HG03442 (cell line): ENCODE measurements around the gene PLEKHD1.

Experiments
- ATAC-seq: cut with Tn5 transposase; IDR thresholded peaks from one replicate; pipeline ENCODE4 v1.9.1; 2021; ENCODE audit warnings: mild to moderate bottlenecking, moderate library complexity; ENCODE audit not compliant: unreplicated experiment

Gene PLEKHD1

DNA sequence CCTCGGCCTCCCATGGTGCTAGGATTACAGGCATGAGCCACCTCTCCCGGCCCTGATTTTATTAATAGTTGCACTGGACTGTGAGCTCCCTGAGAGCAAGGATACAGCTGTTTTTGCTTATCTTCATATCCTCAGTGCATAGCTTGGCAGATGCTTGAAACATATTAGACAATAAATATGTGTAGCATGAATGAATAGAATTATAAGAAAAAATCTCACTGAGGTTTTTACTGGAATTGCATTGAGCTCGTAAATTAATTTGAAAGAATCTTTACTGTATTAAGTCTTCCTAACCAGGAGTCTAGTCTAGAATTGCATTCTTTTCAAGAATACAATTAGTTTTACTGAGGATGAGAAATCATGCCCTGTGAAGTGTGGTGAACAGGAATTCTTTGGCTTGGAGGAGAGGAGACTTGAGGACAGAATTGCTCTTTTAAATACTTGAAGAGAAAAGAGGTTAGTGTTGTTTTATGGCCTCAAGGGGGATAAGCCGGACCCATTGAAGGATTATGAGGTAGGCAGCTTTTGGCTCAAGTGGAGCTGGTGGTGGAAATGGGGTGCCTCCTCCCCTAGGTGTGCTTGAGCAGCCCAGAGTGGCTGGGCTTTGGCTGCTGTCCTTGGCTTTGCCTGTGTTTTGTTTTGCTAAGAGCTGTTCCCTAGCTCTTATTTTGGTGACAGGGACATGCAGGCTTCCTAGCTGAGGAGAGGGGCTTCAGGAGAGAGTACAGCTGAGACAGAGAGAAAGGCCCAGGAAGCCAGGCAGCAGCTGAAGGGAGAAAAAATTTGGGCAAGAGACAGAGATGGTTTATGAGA is 34.0 kb downstream of the PLEKHD1 start:
- ATAC-seq, result no peak

DNA sequence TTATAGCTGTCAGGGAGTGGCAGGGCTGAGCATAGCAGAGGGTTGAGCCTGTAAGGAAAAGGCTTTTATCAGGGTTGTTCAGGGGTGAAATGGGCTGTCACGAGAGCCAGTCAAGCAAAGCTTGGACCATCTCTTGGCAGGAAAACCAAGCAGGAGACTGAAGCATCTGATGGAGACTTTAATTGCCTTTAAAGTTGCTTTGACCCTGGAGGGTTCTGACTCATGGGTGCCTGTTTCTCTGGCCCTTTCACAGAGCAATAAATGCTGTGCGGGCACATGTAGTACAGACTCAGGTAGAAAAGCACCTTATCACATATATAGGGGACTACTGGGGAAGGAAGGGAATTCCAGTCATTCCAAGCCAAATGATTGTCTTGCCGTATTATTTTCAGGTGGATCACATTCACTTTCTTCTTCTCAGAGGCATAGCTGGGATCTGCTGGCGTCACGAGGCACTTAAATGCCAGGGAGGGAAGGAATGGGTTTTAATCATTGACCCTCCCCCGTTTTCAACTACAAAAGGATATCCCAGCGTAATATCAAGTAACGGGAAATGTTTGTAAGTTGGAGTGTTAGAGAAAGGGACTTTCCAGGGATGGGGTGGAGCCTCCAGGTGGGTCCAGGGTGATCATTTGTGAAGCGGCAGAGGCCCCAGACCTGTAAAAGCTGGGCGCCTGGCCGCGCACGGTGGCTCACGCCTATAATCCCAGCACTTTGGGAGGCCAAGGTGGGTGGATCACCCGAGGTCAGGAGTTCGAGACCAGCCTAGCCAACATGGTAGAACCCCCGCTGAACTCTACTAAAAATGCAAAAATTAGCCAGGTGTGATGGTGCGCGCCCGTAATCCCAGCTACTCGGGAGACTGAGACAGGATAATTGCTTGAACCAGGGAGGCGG is 34.9 kb downstream of the PLEKHD1 start:
- no peak for ATAC-seq

DNA sequence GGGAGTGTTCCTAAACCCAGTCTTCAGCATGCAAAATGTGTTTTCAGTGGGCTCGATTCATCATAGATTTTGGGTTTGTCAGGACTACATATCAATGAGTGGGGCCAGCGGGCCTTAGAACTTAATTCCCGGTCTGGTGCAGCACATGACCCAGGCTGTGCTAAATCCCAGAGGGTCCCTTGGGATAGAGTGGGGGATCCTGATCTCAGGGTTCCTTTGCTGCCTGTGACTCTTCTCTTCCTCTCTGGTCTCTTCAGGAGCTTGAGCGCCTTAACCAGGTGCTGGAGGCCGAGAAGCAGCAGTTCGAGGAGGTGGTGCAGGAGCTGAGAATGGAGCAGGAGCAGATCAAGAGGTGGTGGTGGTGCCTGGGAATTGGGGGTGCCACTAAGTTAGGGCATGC is 37.5 kb downstream of the PLEKHD1 start:
- no peak for ATAC-seq

DNA sequence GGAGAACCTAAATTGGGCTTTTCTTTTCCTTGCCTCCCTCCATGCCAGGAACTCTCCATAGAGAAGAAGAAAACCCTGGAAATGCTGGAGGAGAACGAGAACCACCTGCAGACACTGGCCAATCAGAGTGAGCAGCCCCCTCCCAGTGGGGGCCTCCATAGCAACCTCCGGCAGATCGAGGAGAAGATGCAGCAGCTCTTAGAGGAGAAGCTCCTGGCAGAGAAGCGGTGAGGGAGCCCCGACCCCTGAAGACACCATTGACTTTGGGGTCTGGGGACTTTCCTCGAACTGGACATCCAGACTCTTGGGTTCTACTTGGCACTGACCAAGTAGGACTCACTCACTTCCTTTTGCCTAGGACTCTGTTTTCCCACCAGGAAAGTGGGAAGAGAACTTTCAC is 41.4 kb downstream of the PLEKHD1 start:
- no peak for ATAC-seq

DNA sequence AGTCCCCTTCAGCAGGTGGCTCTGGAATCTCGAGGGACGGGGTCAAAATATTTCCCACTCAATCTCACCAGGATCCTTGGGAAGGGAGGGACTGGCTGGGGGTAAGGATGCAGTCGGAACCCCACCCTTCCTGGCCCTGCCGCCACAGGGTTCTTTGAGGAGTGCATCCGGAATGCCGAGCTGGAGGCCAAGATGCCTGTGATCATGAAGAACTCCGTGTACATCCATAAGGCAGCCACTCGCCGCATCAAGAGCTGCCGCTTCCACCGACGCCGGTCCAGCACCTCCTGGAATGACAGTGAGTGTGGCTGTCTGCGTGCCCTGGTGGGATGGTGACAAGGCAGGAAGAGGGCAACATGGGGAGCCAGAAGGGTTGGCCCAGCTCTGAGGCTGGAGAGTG is 43.1 kb downstream of the PLEKHD1 start:
- ATAC-seq, result no peak

DNA sequence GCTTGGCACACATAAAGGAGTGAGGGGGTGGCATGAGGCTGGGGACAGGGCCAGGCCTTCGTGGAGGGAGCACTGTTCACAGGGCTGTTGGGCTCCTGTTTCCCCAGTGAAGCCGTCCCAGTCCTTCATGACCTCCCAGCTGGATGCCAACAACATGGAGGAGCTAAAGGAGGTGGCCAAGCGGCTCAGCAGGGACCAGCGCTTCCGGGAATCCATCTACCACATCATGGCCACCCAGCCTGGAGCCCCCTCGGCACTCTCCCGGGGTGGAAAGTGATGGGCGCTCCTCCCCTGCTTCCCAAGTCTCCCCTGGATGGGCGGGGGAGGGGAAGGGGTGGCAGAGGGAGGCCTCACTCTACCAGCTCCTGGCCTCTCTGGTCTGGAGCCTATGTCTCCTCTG is 43.6 kb downstream of the PLEKHD1 start:
- ATAC-seq, result no peak

DNA sequence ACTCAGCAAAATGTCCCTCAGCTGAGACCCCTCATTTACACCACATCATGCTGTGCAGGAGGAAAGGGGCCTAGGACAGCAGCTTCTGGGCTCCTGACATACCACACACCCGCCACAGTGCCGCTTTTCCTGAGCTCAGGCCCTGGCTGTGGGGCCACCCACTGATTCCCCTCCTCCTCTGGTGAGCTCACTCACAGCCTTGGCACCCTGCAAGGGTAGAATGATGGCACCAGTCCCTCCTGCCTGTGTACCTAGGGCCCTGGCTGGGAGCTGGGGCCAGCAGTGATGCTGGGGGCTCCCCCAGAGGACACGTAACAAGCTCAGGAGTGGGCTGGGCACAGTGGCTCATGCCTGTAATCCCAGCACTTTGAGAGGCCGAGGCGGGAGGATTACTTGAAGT is 44.4 kb downstream of the PLEKHD1 start:
- ATAC-seq, result no peak

DNA sequence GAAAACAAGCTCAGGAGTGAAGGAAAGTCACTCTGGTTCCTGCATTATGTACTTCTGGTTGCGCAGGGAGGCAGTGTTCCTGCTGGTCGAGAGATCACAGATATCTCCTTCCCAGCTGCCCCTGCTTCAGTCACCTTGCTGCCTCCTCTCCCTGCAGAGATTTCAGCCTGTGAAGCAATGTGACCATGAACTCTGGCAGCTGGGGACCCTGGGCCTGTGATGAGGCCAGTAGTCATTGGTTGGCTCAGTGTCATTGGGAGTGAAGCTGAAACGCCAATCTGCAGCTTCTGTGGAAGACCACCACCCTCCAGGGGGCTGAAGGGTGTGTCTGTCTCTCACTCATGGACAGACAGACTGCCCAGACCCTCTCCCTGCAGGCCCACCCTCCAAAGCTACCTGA is 45.0 kb downstream of the PLEKHD1 start:
- no peak for ATAC-seq

DNA sequence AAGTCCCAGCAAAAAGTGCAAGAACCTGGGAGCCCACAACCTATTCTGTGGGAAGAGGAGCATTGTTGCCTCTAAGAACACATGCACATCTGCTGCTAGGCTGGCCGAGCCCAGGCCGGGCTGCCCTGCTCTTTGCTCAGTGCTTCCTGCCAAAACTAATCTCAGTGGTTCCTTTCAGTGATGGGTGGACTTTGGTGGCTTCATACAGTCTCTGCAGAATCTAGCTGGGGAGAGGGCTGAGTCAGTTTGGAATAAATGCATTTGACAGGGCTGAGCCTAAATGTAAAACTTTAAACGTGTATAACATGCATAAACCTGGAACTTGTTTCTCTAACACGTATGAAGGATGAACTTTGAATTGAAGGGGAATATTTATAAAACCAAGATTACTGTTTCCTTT is 45.6 kb downstream of the PLEKHD1 start:
- no peak for ATAC-seq

DNA sequence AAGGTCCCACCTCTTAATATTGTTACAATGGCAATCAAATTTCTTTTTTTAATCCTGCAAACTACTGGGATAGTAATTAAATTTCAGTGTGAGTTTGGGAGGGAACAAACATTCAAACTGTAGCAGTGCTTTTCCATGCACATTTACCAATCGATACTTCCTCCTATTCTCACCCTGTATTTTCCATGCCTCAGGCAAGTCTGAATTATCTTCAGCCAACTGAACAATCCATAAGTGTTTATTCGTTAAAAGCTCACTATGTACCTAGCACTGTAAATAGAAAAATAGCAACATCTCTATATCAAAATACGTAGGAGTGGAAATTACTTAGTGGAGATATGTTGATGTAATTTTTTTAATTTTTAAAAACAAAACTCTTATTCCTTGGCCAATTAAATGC is 46.6 kb downstream of the PLEKHD1 start:
- no peak for ATAC-seq

DNA sequence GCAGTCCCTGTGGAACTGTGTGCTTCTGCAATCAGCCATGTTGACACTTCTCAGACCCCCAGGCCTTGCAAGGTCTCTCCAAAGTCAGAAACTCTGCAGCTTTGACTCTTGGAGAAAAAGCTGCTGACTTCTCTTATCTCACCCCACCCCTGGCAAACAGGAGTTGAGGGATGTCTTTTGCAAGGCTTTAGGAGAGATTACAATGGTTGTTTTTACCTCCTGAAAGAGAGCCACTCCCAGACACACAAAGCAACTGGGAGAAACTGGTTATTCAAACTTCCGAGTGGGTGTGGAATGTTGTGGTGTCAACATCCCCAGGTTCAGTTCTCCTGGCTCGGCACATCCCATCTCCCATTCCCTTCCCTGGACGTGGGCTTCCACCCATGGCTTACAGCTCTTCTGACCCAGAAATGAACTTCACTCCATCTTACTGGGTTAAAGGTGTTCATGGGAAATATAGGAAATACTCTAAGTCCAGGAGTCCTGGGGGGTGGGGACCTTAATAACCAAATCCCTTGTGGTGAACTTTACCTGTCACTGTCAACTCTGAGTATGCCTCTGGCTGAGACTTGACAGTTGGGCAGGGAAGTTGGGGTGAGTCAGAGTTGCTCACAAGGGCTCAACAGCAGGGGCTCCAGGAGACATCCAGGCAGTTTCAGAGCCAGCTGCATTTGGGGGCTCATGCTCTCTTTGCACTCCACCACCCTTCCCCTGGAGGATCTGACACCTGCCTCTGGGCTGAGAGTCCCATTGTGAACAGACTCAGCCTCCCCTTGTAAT is 48.2 kb downstream of the PLEKHD1 start:
- ATAC-seq, result no peak

DNA sequence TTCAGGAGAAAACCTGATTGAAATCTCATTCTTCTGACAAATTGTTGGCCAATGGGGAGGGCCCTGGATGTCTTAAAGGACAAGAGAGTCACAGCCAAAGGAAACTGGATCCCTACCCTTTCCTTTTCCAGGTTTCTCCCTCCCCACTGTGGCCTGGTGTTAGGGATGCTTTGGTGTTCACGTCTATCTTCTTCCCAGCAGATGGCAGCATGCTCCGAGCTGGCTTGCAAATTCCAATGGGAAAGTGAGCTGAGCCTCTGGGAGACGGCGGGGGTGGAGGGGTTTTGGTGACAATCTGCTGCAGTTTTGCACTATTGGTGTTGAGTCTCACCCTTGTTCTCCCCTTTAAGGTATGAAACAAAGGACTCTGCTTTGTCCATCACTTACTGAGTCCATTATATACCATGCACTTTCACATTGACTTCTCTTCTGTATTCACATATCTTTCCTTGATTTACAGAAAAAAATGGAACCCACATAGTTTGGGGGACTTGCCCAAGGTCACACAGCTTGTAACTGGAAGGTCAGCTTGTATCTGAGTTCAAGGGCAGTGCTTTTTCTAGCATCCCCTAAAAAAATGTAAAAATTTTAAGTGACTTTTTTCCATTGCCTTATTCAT is 50.8 kb downstream of the PLEKHD1 start:
- ATAC-seq, result no peak

DNA sequence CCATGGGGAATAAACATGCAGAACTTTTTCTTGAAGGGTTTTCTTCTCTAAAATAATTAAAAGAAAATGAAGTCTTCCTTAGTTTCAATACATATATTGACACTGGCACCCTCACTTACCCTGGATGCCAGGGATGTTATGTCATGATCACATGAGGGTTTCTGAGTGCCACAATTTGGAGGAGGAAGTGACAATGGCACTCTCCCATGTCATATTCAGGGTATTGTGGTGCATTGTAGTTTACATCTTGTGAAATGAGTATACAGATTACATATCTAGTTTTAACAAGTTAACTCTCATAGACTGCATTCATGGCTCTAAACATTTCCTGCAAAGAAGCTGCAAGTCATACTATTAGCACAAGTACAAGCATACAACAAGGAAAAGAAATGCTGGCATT is 52.4 kb downstream of the PLEKHD1 start:
- no peak for ATAC-seq

DNA sequence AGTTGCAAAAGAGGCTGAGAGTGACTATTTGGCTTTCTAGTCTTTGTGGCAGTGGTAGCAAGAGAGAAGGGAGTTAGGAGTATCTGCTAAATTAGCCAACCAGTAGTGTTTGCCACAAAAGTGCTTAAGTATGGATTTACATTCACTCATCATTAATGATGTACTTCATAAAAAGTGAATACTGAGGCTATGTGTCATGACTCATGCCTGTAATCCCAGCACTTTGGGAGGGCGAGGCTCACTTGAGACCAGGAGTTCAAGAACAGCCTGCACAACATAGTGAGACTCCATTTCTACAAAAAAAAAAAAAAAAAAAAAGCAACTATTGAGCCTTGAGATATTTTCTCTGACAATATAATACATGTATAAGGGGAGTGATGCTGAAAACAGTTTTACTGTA is 53.4 kb downstream of the PLEKHD1 start:
- ATAC-seq, result no peak

DNA sequence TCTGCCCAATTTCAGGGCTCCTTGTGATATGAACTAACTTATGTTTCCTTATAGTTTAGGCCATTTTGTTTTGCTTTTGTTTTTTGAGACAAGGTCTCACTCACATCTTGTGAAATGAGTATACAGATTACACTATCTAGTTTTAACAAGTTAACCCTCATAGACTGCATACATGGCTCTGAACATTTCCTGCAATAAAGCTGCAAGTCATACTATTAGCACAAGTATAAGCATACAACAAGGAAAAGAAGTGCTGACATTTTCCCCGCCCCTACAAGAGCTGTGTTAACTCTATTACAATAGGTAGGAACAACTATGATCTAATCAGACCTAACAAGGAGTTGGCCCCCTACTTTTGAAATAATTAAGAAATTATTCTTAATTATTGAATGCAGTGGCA is 54.2 kb downstream of the PLEKHD1 start:
- ATAC-seq, result no peak

DNA sequence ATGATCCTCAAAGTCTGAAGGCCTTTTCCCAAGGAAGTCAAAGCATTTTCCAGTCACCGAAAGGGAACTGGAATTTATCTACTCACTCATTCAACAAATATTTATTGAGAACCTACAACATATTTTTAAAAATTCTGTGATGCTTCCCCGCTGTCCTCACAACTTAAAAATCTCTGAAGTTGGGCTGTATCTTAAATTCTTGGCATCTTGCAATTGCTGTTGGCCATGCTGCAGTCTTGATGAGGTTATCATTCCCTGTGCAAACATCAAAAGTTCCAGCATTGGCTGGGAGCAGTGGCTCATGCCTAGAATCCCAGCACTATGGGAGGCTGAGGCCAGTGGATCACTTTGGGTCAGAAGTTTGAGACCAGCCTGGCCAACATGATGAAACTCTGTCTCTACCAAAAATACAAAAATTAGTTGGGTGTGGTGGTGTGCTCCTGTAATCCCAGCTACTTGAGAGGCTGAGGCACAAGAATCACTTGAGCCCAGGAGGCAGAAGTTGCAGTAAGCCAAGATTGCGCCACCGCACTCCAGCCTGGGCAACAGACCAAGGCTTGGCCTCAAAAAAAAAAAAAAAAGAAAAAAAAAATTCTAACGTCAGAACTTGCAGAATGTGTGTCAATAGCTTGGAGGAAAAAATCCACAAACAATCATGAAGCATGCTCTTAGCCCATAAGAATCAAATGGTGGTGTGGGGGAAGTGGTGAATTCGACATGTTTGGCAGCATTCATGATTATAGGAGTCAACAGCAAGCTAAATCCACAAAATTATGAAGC is 55.3 kb downstream of the PLEKHD1 start:
- ATAC-seq, result no peak

DNA sequence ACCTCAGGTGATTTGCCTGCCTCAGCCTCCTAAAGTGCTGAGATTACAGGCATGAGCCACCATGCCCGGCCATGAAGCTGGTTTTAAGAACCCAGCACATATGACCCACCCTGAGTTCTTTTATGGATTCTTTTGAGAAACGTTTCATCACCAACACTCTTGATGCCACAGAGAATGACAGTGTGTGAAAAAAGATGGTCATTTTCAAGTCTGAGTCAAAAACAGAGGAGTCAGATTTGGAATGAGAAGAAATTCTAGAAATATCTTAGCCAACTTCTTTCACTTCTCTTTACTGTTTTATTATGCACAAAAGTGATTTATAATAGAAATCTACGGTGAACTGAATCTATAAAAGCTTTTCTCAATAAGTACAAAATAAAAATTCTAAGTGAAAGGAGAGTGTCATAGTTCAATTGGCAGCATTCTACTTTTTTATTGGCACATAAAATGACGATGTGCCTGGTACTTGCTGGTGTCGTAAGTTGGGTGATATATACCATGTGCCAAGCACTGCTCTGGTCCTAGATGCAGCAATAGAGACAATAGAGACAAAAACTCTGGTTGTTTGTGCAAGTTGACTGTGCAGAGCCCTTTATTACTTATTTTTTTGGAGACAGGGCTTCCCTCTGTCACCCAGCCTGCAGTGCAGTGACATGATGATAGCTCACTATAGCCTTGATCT is 56.3 kb downstream of the PLEKHD1 start:
- no peak for ATAC-seq

DNA sequence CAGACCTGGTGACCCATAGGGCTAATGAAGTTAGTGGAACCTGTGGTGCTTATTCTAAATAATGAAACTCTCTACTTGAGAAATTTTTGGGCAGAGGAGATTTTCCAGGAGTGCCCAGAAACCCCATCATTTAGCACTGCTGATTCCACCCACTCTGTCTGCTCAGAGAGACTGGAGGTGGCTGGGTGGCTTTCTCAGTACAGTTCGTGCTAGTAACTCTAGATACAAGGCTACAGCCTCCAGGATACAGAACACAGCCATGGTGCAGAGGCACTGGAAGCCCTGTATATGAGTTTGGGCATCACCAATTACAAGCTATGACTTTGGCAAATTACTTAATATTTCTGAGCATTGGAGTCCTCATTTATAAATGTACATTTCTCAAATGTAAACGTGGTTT is 57.8 kb downstream of the PLEKHD1 start:
- no peak for ATAC-seq

DNA sequence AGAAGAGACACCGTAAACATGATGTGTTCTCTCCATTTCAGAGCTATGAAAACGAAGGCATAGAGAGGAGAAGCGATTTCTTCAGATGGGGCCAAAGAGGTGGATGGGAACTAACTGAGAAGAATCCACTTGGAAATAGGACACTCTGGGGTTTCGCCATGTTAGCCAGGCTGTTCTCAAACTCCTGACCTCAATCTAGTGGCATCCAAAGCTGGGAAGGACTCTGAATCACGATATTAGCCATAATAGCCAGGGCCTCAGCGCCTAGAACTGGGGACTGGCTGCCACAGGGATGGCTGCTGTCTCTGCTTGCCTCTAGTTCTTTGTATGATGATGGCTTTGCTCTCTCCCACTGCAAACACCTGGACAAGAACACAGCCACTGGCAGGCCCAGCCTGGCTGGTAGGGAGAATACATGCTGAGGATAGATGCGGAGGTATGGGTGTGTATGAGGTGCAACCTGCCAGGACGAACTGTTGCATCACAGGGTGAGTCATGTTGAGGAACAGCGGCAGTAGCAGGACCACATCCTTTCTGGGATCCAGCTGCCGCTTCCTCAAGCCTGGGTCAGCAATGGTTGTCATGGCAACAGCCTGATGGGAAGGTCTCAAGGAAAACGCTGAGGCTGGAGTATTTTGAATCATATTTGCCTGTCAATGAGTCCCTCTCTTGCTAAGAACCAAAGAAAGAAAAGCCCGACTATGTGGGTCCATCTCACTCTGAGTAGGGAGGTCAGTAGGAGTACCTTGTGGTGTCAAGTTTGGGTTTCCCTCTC is 59.0 kb downstream of the PLEKHD1 start:
- ATAC-seq, result no peak
